ENCODE data around the gene FNBP1. TPM values are rescaled to one million over a fixed set of nuclear protein-coding genes. Genes with fewer than 3 reads are reported as not detected.

Gene FNBP1
- total and polyA plus RNA-seq, 2 of the 13 experiments (the other 11 are each of a cell fraction or from before 2014, with no cell fraction given): 5.4 to 19.5 TPM

- TF ChIP-seq HNF1B (CRISPR knock-in tag; IDR thresholded peaks at IDR 0.05) (peak; percentile 70; the same call in 1 of the 2 replicates), HMGXB4 (CRISPR knock-in tag; IDR thresholded peaks at IDR 0.05; ENCODE audit: borderline replicate concordance in 1 of 2, low read depth in 1 of 2) (peak; percentile 90 to 96), POGK (CRISPR knock-in tag; conservative IDR thresholded peaks at IDR 0.05) (no peak), ISL2 (CRISPR knock-in tag; IDR thresholded peaks at IDR 0.05) (0 out of 2 replicates have a peak, but pooled peaks have one; percentile 19), MXI1 (IDR thresholded peaks at IDR 0.05; ENCODE audit: borderline replicate concordance, low read depth, low read length) (peak; percentile 66; the same call in 1 of the 3 replicates), SOX13 (IDR thresholded peaks at IDR 0.05) (no peak), SOX13 (CRISPR knock-in tag; conservative IDR thresholded peaks at IDR 0.05 in 1 of 2, IDR thresholded peaks at IDR 0.05 in 1 of 2) (peak in 1 of 2 experiments; percentile 36; a peak in 2 of 4 replicates), KDM5B (CRISPR knock-in tag; IDR thresholded peaks at IDR 0.05; ENCODE audit: borderline replicate concordance) (0 out of 2 replicates have a peak, but pooled peaks have one; percentile 42), ETV5 (CRISPR knock-in tag; IDR thresholded peaks at IDR 0.05; ENCODE audit: borderline replicate concordance) (peak; percentile 36; the same call in 1 of the 2 replicates), HNF1A (IDR thresholded peaks at IDR 0.05; ENCODE audit: low read depth) (no peak), HNF1A (CRISPR knock-in tag; IDR thresholded peaks at IDR 0.05; ENCODE audit: borderline replicate concordance) (peak; percentile 46; the same call in 1 of the 2 replicates), MTA1 (CRISPR knock-in tag; IDR thresholded peaks at IDR 0.05; ENCODE audit: borderline replicate concordance) (0 out of 2 replicates have a peak, but pooled peaks have one; percentile 27), KLF6 (CRISPR knock-in tag; IDR thresholded peaks at IDR 0.05) (0 out of 2 replicates have a peak, but pooled peaks have one; percentile 48), ZXDC (CRISPR knock-in tag; IDR thresholded peaks at IDR 0.05) (no peak), FOXK1 (CRISPR knock-in tag; IDR thresholded peaks at IDR 0.05; ENCODE audit: borderline replicate concordance, low read depth) (0 out of 2 replicates have a peak, but pooled peaks have one; percentile 36)
Measured at GRCh38 chr9:129885670-129886106, 157.3 kb downstream of the FNBP1 start (continued).
